Glutamatergic neuron (in vitro differentiated cells): Measurements from ENCODE around the gene WDR18. TPM values are rescaled to one million over a fixed set of nuclear protein-coding genes. Genes with fewer than 3 reads are reported as not detected.

Experiments
- DNase-seq: peaks from one replicate; pipeline ENCODE4 v3.0.0; 2022
- H3K27ac Mint-ChIP-seq: one replicate; pipeline ENCODE4 v1.8.0; 2020; ENCODE audit warnings: mild to moderate bottlenecking, mixed read lengths, inconsistent platforms; ENCODE audit not compliant: unreplicated experiment
- H3K27me3 Mint-ChIP-seq: one replicate; pipeline ENCODE4 v1.8.0; 2020; ENCODE audit warnings: mild to moderate bottlenecking, moderate library complexity, mixed read lengths, inconsistent platforms; ENCODE audit not compliant: unreplicated experiment
- H3K36me3 Mint-ChIP-seq: one replicate; pipeline ENCODE4 v1.8.0; 2020; ENCODE audit warnings: mild to moderate bottlenecking, mixed read lengths, inconsistent platforms; ENCODE audit not compliant: unreplicated experiment
- H3K4me1 Mint-ChIP-seq: one replicate; pipeline ENCODE4 v1.8.0; 2020; ENCODE audit warnings: mild to moderate bottlenecking, low read depth, mixed read lengths, inconsistent platforms; ENCODE audit not compliant: unreplicated experiment
- H3K4me3 Mint-ChIP-seq: one replicate; pipeline ENCODE4 v1.8.0; 2020; ENCODE audit warnings: mild to moderate bottlenecking, mixed read lengths, inconsistent platforms; ENCODE audit not compliant: unreplicated experiment
- H3K9me3 Mint-ChIP-seq: one replicate; pipeline ENCODE4 v1.8.0; 2020; ENCODE audit warnings: mild to moderate bottlenecking, moderate library complexity, mixed read lengths, inconsistent platforms; ENCODE audit not compliant: unreplicated experiment
- CTCF ChIP-seq: fragments of 200-600 bp; sonication (generic); IDR thresholded peaks from one replicate; pipeline ENCODE4 v1.5.0; 2021; ENCODE audit not compliant: partially characterized antibody, unreplicated experiment
- total RNA-seq: library from RNA; stranded (reverse); fragmentation: NEBNext Ultra II Directional; extraction: Animal tissue kit (Norgen Biotek cat#: 25700); gene quantifications from one replicate; pipeline ENCODE4 v1.2.1, GENCODE V29; 2021; ENCODE audit not compliant: unreplicated experiment

Gene WDR18
- total RNA-seq, 1 donor from 2014 or later: 52.1 TPM

GRCh38 chr19:948842-949496 lies 35.2 kb upstream of the WDR18 start:
- peaks cover 3% of the 10 kb centered on the region for H3K27me3 Mint-ChIP-seq
- H3K4me1 Mint-ChIP-seq: no peaks in the 10 kb centered on the region
- H3K9me3 Mint-ChIP-seq: peaks cover 3% of the 10 kb centered on the region
- no peak for DNase-seq
- H3K4me3 Mint-ChIP-seq: no peak overlapping the region
- H3K27ac Mint-ChIP-seq: no peak overlapping the region
- H3K36me3 Mint-ChIP-seq: no peaks in the 10 kb centered on the region
- no peak for TF ChIP-seq CTCF

- Mint-ChIP-seq H3K27ac (no peak overlapping the region), H3K4me1 (no peaks in the 10 kb centered on the region), H3K4me3 (no peak overlapping the region), H3K36me3 (no peaks in the 10 kb centered on the region), H3K27me3 (peaks cover 1% of the 10 kb centered on the region), H3K9me3 (peaks cover 3% of the 10 kb centered on the region)
- no peak for DNase-seq
- TF ChIP-seq CTCF: no peak
Measured at GRCh38 chr19:950352-951066, 33.6 kb upstream of the WDR18 start.

GRCh38 chr19:952049-952679 lies 32.0 kb upstream of the WDR18 start:
- TF ChIP-seq CTCF: no peak
- no peaks in the 10 kb centered on the region for H3K36me3 Mint-ChIP-seq
- H3K27me3 Mint-ChIP-seq: peaks cover 1% of the 10 kb centered on the region
- DNase-seq: no peak
- peaks cover 3% of the 10 kb centered on the region for H3K9me3 Mint-ChIP-seq
- H3K27ac Mint-ChIP-seq: no peak overlapping the region
- no peak overlapping the region for H3K4me3 Mint-ChIP-seq
- peaks cover 4% of the 10 kb centered on the region for H3K4me1 Mint-ChIP-seq

- no peak for TF ChIP-seq CTCF
Measured at GRCh38 chr19:952680-953444, 31.3 kb upstream of the WDR18 start.

More at GRCh38 chr19:952680-953444, 31.3 kb upstream of the WDR18 start:
- H3K9me3 Mint-ChIP-seq: peaks cover 3% of the 10 kb centered on the region
- no peak for DNase-seq
- H3K27me3 Mint-ChIP-seq: no peaks in the 10 kb centered on the region
- H3K4me3 Mint-ChIP-seq: no peak overlapping the region
- H3K36me3 Mint-ChIP-seq: no peaks in the 10 kb centered on the region
- H3K4me1 Mint-ChIP-seq: peaks cover 6% of the 10 kb centered on the region
- H3K27ac Mint-ChIP-seq: no peak overlapping the region
